GM18907 (cell line): Measurements from ENCODE around the gene MSRB2.

ENCODE experiments used
- ATAC-seq: cut with Tn5 transposase; IDR thresholded peaks from one replicate; pipeline ENCODE4 v1.9.1; 2021; ENCODE audit warnings: mild to moderate bottlenecking, moderate library complexity; ENCODE audit not compliant: unreplicated experiment

Gene MSRB2

GRCh38 chr10:23171232-23171876, 76.0 kb downstream of the MSRB2 start:
- ATAC-seq: no peak
